Measurements from ENCODE around the gene NHS.

DNA sequence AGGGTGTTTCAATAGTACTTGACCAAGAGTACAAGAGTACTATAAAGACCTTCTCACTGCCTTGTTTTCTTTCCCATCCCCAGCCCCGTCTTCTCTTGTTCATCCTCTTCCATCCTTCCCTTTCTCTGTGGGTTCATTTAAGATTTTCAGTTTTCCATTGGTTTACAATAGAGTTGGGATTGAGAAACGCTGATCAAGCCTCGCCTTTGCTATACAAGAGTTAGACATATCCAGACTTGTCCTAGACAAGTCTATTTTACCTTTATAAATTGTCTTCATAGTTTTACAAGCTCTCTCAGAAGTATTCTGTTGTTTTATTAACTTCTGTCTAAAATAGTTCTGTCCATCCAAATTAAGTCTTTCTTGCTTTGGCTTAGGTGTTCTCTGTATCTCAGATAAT is 332.7 kb downstream of the NHS start:
- TF ChIP-seq, protein P1, sequence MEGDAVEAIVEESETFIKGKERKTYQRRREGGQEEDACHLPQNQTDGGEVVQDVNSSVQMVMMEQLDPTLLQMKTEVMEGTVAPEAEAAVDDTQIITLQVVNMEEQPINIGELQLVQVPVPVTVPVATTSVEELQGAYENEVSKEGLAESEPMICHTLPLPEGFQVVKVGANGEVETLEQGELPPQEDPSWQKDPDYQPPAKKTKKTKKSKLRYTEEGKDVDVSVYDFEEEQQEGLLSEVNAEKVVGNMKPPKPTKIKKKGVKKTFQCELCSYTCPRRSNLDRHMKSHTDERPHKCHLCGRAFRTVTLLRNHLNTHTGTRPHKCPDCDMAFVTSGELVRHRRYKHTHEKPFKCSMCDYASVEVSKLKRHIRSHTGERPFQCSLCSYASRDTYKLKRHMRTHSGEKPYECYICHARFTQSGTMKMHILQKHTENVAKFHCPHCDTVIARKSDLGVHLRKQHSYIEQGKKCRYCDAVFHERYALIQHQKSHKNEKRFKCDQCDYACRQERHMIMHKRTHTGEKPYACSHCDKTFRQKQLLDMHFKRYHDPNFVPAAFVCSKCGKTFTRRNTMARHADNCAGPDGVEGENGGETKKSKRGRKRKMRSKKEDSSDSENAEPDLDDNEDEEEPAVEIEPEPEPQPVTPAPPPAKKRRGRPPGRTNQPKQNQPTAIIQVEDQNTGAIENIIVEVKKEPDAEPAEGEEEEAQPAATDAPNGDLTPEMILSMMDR (IDR thresholded peaks at IDR 0.05), result no peak
- no peak for TF ChIP-seq POLR2A (IDR thresholded peaks at IDR 0.05)
